GM12874 (cell line): ENCODE data around the gene GHDC.

Experiments
- CTCF ChIP-seq: IDR thresholded peaks from 2 replicates; pipeline ENCODE4 v1.5.1; 2011; ENCODE audit warnings: low read depth, mild to moderate bottlenecking, control low read depth, low read length, moderate library complexity; ENCODE audit not compliant: insufficient read depth

GHDC gene

GRCh38 chr17:42188749-42189650 lies 5.3 kb downstream of the GHDC start:
- no peak for TF ChIP-seq CTCF

DNA sequence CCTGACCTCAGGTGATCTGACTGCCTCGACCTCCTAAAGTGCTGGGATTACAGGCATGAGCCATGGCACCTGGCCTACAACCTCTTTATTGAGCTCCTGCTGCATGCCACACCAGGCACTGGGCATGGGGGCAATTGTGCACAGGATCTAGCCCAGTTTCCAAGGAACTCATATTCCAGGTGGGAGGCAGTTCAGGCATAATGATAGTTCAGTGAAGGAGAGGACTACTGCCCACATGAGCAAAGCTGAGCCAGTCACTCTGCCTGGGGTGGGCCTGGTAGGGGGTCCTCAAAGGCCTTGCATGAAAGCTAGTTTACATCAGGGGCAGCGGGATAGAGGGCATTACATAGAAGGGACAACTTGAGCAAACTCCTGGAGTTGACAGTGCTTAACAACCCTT lies 6.5 kb downstream of the GHDC start:
- TF ChIP-seq CTCF: no peak

GRCh38 chr17:42185621-42185930 lies 8.7 kb downstream of the GHDC start:
- TF ChIP-seq CTCF: no peak

GRCh38 chr17:42184713-42185620 lies 9.3 kb downstream of the GHDC start, which contains the start of gene HCRT:
HCRT (minus strand) TSS chr17:42185452; CDS start chr17:42185365, 87 bp downstream.
- TF ChIP-seq CTCF: no peak

DNA sequence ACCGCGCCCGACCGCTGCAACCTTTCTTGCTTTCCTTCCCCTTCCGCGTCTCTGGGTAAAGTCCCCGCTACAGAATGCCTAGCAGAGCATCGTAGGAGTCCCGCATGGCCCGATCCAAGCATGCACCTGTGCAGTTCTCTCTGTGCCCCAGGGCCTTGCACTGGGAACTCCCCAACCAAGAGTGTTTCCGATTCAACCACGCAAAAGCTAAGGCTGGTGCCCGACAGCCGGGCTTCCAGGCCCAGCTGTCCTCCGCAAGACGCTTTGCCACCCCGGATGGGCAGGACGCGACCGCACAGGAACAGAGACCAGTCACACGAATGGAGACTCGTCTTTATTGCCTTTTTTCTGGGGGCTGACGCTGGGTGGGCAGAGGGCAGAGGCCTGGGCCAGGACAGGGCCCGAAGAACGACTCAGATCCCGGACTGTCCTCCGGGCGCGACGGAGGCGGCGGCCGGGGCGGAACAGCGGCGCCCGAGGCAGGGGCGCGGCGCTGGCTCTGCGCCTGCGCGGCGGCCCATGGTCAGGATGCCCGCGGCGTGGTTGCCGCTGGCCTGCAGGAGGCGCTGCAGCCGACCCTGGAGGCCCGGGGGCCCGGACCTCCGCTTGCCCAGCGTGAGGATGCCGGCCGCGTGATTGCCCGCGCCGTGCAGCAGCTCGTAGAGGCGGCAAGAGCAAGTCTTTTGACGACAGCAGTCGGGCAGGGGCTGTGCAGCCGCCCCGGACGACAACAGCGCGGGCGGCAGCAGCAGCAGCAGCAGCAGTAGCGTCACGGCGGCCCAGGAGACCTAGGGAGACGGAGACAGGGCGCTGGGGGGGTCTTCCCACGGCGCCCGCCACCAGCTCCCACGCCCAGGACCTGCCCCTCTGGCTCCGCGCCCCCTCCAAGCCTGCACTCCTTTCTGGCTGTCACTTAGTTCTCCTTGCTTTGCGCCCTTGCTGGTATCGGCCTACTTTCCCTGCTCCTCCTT lies 10.3 kb downstream of the GHDC start:
- TF ChIP-seq CTCF: peak; percentile 98

DNA sequence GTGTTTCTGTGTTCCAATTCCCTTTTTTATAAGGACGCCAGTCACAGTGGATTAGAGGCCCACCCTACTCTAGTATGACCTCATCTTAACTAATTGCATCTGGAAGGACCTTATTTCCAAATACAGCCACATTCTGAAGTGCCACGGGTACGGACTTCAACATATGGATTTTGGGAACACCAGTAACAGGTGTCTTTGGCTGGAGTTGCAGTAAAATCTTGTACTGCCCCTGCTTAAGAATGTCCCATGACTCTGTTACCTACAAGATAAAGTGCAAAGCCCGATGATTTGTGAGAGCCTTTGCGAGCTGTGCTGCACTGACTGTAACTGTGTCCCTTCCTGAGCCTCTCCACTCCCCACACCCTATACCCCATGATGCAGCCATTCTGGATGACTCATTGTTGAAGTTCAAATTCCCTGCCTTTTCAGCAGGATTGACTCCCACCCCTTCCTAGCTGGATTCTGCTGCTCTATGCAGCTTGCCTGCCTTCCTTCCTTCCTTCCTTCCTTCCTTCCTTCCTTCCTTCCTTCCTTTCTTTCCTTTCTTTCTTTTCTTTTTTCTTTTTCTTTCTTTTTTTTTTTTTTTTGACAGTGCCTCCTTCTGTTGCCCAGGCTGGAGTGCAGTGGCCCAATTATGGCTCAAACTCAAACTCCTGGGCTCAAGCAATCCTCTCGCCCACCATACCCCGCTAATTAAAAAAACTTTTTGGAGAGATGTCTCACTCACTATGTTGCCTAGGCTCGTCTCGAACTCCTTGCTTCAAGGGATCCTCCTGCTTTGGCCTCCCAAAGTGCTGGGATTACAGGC lies 11.2 kb downstream of the GHDC start:
- no peak for TF ChIP-seq CTCF
